Activated CD8-positive, alpha-beta T cell treated with anti-CD3 and anti-CD28 coated beads for 36 hours (primary cell): ENCODE measurements around the gene SORT1. TPM values are rescaled to one million over a fixed set of nuclear protein-coding genes. Genes with fewer than 3 reads are reported as not detected.

ENCODE experiments used
- ATAC-seq: fragments of 200-7000 bp; cut with Tn5 transposase; one replicate; pipeline ENCODE4 v1.10.0; 2021; ENCODE audit warnings: mild to moderate bottlenecking, moderate library complexity
- CTCF ChIA-PET: fragments of 350-600 bp; sonication (Branson Sonifier 250); formaldehyde crosslinking; loops from one replicate; lab custom pipeline; 2021; ENCODE audit warnings: antibody characterized with exemption; lab: Charles Lee
- POLR2A ChIA-PET: fragments of 350-600 bp; sonication (Branson Sonifier 250); formaldehyde crosslinking; loops from one replicate; lab custom pipeline; 2021; ENCODE audit warnings: antibody characterized with exemption; lab: Charles Lee
- DNase-seq: peaks from one replicate; pipeline ENCODE4 v3.0.0-alpha.2; 2020
- H3K27ac Mint-ChIP-seq: one replicate; pipeline ENCODE4 v1.8.0; 2021; ENCODE audit warnings: mild to moderate bottlenecking, mixed read lengths
- H3K27me3 Mint-ChIP-seq: one replicate; pipeline ENCODE4 v1.8.0; 2021; ENCODE audit warnings: mixed read lengths
- H3K36me3 Mint-ChIP-seq: one replicate; pipeline ENCODE4 v1.8.0; 2021; ENCODE audit warnings: low read depth, mixed read lengths
- H3K4me1 Mint-ChIP-seq: one replicate; pipeline ENCODE4 v1.8.0; 2021; ENCODE audit warnings: low read depth, mixed read lengths
- H3K4me3 Mint-ChIP-seq: one replicate; pipeline ENCODE4 v1.8.0; 2021; ENCODE audit warnings: mild to moderate bottlenecking, moderate library complexity, mixed read lengths
- H3K9me3 Mint-ChIP-seq: one replicate; pipeline ENCODE4 v1.8.0; 2021; ENCODE audit warnings: mixed read lengths
- CTCF ChIP-seq: fragments of 200-600 bp; IDR thresholded peaks from one replicate; pipeline ENCODE4 v1.8.0; 2022; ENCODE audit warnings: antibody characterized with exemption, mild to moderate bottlenecking
- intact Hi-C: fragments of 100-400 bp; cut with micrococcal nuclease; formaldehyde crosslinking; loops from one replicate; pipeline ENCODE4 v1.10.0; 2022
- total RNA-seq, 2 experiments: library from RNA; stranded (reverse); gene quantifications; one replicate each; pipeline ENCODE4 v1.2.3, GENCODE V29; 2021

Gene SORT1
- total RNA-seq, 2 experiments from 2014 or later: 2.5 to 3.2 TPM

GRCh38 chr1:109338091-109338490 is 59.6 kb downstream of the SORT1 start:
- intact Hi-C loops: no loop called here
- ATAC-seq (no peak), DNase-seq (no peak)
- H3K27ac Mint-ChIP-seq: no peak overlapping the region
- H3K27me3 Mint-ChIP-seq: no peaks in the 10 kb centered on the region
- no peaks in the 10 kb centered on the region for H3K9me3 Mint-ChIP-seq
- ChIA-PET POLR2A (no interaction called here), CTCF (no interaction called here)
- no peak for TF ChIP-seq CTCF
- no peaks in the 10 kb centered on the region for H3K4me1 Mint-ChIP-seq
- no peak overlapping the region for H3K4me3 Mint-ChIP-seq
- no peaks in the 10 kb centered on the region for H3K36me3 Mint-ChIP-seq

GRCh38 chr1:109335091-109335490 is 62.6 kb downstream of the SORT1 start:
- TF ChIP-seq CTCF: no peak
- Mint-ChIP-seq H3K27ac (no peak overlapping the region), H3K9me3 (peaks cover 15% of the 10 kb centered on the region), H3K36me3 (peaks cover 8% of the 10 kb centered on the region), H3K27me3 (no peaks in the 10 kb centered on the region), H3K4me3 (no peak overlapping the region), H3K4me1 (no peaks in the 10 kb centered on the region)
- DNase-seq (no peak), ATAC-seq (no peak)
- POLR2A ChIA-PET: no interaction called here
- CTCF ChIA-PET: no interaction called here
- intact Hi-C loops: no loop called here

- Mint-ChIP-seq H3K27ac (no peak overlapping the region), H3K36me3 (peaks cover 8% of the 10 kb centered on the region), H3K4me1 (no peaks in the 10 kb centered on the region), H3K27me3 (no peaks in the 10 kb centered on the region), H3K9me3 (peaks cover 15% of the 10 kb centered on the region), H3K4me3 (no peak overlapping the region)
- no peak for TF ChIP-seq CTCF
- ATAC-seq: no peak
- CTCF ChIA-PET: no interaction called here
- POLR2A ChIA-PET: no interaction called here
- intact Hi-C loops: no loop called here
- DNase-seq: no peak
These were observed 66.6 kb downstream of the SORT1 start for GRCh38 chr1:109331113-109331512.

- TF ChIP-seq CTCF: no peak
- no peaks in the 10 kb centered on the region for H3K4me1 Mint-ChIP-seq
- no peak overlapping the region for H3K27ac Mint-ChIP-seq
- ATAC-seq (no peak), DNase-seq (no peak)
- H3K4me3 Mint-ChIP-seq: no peak overlapping the region
- peaks cover 12% of the 10 kb centered on the region for H3K9me3 Mint-ChIP-seq
- peaks cover 5% of the 10 kb centered on the region for H3K36me3 Mint-ChIP-seq
- no peaks in the 10 kb centered on the region for H3K27me3 Mint-ChIP-seq
- ChIA-PET POLR2A (no interaction called here), CTCF (interaction anchor here (1.4 kb wide), 1 partner anchor 16 kb away, joined by 3 read pairs; no protein-coding TSS in a partner anchor)
- intact Hi-C loops: no loop called here
These were observed 70.4 kb downstream of the SORT1 start for GRCh38 chr1:109327285-109327684.

- no peaks in the 10 kb centered on the region for H3K36me3 Mint-ChIP-seq
- ATAC-seq: no peak
- CTCF ChIA-PET: interaction anchor here (1.2 kb wide), 1 partner anchor 45 kb away, joined by 4 read pairs; no protein-coding TSS in a partner anchor
- no peaks in the 10 kb centered on the region for H3K4me1 Mint-ChIP-seq
- no peak for TF ChIP-seq CTCF
- POLR2A ChIA-PET: no interaction called here
- intact Hi-C loops: no loop called here
- no peak for DNase-seq
- H3K4me3 Mint-ChIP-seq: no peak overlapping the region
- no peaks in the 10 kb centered on the region for H3K9me3 Mint-ChIP-seq
- H3K27me3 Mint-ChIP-seq: no peaks in the 10 kb centered on the region
- H3K27ac Mint-ChIP-seq: no peak overlapping the region
These were observed 74.7 kb downstream of the SORT1 start for GRCh38 chr1:109322974-109323373.
